Fibroblast of skin of left quadriceps (primary cell): Measurements from ENCODE around the gene OSR1.
A peak's percentile ranks its signal among the peaks of the same experiment; 100 is the strongest.
"Not testable (repeated sequence)": the region's sequence is repeated elsewhere in the genome, so short reads cannot be mapped to it uniquely, and the experiment has no call there.

Experiments used
- DNase-seq, 2 experiments: peaks; one replicate each; pipeline ENCODE4 v3.0.0-alpha.2; 2013; ENCODE audit warnings: low read depth in 2 of 2

The OSR1 gene

DNA sequence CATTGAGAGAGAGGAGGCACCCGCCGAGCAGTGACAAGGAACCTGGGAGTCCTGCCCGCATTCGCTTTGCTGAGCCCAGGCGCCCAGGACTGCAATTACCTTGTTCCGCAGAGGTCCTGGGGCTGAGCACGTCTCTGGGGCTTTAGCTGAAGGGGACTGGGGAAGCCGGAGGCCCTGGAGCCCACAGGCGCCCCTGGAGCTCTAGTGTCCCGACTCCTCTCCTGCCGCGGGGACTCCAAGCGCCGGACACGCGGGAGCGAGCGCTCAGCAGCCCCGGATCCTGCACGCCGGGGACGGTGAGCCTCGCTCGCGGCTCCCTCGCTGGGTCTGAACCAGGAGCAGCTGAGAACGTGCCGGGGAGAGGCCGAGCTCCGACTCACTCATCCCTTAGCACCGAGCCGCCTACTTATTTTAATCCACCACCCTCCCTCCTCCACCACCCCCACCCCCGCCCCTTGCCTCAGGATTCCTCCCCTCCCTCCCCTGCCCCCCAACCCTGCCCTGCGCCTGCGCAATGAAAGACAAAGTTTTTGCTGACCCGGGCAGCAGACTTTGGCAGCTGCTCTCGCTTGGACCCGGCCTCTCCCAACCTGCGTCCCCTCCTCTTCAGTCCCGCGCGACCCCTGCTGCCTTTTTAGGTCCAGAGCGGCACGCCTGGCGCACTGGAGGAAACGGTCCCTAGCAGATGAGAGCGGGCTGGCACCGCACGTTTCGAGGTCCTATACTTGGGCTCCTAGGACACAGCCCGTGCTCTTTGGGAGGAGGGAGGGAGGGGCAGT is at the start of gene OSR1:
TSS of gene OSR1 (minus strand) at position 382 of the 779 bp plus-strand sequence. CDS start 4,818 bp downstream, outside the sequence.
- peak; percentile 56 to 63 for DNase-seq

DNA sequence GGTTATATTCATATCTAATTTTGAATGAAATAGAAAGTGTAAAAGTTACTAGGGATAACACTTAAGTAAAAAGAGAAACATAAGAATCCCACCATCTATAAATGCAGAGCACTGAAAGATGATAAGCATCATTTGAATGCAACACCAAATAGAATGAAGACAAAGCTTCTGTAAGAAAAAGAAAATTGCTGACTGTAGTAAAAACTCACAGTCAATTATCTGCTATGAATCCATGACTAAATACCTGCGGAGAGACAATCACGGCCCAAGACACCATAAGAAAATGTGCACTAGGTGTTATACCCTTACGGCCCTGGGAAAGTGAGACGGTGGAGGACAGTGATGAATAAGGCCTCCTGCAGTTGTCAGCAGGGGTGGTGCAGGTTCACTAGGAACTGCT is 45.4 kb upstream of the OSR1 start:
- no peak for DNase-seq

- no peak for DNase-seq
Observed at GRCh38 chr2:19392191-19392590, 33.8 kb upstream of the OSR1 start.

DNA sequence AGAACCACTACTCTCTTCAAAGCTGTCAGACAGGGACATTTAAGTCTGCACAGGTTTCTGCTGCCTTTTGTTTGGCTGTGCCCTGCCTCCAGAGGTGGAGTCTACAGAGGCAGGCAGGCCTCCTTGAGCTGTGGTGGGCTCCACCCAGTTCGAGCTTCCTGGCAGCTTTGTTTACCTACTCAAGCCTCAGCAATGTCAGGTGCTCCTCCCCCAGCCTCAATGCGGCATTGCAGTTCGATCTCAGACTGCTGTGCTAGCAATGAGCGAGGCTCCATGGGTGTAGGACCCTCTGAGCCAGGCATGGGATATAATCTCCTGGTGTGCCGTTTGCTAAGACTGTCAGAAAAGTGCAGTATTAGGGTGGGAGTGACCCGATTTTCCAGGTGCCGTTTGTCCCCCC is 31.0 kb upstream of the OSR1 start:
- DNase-seq = not testable (repeated sequence)

- DNase-seq = no peak
Observed at GRCh38 chr2:19380532-19380931, 22.1 kb upstream of the OSR1 start.

DNA sequence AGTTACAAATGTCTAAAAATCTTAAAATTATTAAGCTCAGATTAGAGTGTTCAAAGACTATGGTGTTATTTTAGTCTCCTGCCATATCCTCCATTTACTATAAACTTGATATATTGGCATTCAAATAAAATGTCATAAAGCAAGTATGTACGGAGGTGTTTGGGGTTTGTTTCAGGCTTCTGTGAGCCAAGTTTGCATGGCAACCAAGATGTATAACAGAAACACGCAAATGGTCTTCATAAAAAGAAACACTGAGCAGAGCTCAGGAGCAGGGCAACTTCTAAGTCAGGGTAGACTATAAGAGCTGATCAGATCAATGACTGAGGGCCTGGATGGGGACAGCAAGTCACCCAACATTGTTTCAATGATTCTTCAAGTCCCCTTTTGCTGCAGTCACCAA is 20.5 kb upstream of the OSR1 start:
- DNase-seq = no peak

DNA sequence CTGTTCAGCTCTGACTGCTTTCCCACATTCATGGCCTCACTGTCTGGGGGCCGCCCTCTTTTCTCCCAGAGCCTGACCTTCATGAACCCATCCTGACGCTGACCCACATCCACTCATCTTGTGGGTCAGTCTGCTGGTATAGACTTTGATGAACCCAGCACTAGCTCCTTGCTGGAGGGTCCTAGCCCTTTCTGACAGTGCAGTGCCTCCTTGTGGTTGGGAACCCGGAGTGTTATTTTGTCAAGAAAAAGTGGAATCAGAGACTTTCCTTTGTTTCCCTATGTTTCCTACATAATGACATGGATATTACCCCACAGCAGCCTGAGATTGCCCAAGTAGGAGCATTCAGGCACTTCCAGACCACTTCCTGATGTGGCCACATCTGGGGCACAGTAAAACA is 19.3 kb upstream of the OSR1 start:
- no peak for DNase-seq

- DNase-seq = no peak
Observed at GRCh38 chr2:19373352-19373751, 14.9 kb upstream of the OSR1 start.

GRCh38 chr2:19371996-19372582 is 13.7 kb upstream of the OSR1 start:
- no peak for DNase-seq

- DNase-seq = peak in 1 of 2 experiments; percentile 42
Observed at GRCh38 chr2:19369341-19369955, 11.0 kb upstream of the OSR1 start.

GRCh38 chr2:19368760-19369159 is 10.3 kb upstream of the OSR1 start:
- DNase-seq = no peak

DNA sequence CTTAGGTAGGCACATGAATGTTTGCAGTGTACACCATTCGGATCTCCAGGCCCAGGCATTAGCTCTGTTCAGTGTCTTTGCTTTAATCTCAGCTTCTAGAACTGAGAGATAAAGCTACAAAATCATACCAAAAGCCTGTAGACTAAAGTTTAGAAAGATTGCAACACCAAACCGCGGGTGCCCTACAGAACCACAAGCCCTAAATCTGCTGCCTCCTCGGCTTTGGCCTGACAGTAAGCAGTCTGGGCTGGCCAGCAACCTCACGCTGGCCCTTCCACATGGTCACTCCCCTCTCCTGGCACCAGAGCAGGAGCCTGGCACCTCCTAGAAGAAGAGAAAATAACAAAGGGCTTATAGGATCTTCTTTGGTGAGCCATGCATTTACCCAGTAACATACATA is 8.9 kb upstream of the OSR1 start:
- DNase-seq = no peak

DNA sequence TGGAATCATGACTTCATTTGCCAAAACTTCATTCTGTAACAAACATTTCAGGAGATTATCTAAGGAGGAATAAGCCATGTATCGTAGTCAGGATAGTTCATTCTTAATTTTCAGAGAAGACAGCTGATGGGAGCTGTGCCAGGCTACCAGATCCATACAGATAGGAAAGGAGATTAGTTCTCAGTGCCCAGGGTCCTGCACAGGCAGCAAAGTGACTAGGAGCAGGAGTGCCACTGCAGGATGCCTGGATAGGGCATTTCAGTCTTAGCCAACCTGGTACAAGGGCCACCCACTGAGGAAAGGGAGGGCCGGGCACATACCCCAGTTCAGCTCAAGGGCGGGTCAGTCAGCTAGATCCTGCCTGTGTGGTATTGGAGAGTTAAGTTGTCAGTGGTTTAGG is 6.7 kb upstream of the OSR1 start:
- no peak for DNase-seq

- no peak for DNase-seq
Observed at GRCh38 chr2:19364014-19364413, 5.6 kb upstream of the OSR1 start.

GRCh38 chr2:19363474-19363778 is 5.0 kb upstream of the OSR1 start:
- no peak for DNase-seq

GRCh38 chr2:19362755-19363473 is 4.5 kb upstream of the OSR1 start:
- peak; percentile 76 to 77 for DNase-seq

DNA sequence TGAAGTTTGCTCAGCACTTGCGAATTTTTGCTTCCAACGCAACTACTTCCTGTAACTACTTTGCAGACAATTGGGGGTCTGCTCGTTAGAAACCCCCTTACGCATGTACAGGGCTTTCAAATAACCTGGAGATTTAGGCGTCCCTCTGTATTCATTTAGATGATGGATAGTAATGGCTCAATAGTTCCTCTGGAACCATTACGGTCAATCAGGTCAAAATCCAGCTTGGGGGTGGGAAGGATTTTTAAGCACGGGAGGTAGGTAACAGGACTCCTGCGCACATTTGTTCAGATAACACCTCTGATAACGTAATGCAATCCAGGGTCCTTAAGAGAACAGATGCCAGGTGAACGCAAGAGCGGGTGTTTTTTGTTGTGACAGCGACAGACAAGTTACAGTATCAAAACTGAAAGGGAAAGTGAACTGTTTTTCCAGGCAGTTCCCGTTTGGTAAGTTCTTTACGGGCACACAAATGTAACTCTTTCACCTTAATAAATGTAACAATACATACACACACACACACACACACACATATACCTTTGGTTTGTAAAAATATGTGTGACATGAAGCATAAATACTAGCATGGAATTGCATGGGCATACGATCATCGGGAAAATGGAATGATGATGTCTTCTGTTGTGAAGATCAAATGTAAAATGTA is 3.8 kb upstream of the OSR1 start:
- no peak for DNase-seq

DNA sequence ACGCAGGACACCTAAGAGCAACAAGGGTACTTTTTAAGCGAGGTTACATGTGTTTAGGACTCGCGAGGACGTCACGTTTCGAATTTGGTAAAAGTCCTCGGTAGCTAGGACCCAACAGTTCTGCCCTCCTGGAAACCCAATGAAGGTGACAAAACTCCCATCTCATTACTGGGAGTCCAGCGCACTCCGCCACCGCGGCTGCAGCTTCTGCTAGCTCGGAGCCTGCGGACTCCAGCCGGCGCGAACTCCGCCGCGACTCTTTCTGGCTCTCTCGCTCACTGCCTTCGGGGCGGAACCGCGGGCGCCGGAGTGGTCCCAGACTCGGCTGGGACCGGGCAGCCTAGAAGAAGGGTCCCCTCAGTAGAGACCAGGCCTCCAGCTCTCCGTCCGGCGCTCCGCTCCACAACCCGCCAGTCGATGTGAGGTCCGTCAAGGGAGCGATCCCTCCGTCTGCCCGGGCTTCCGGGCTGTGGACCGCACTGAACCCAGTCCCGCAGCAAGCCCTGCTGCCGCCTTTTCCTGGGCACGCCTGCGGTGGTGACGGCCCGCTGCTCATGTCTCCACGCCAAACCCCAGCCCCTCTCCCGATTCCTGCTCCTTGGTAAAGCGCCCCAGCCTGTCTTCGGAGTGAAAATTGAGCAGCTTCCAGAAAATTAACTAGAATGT is 3.0 kb upstream of the OSR1 start:
- DNase-seq = no peak

- DNase-seq = no peak
Observed at GRCh38 chr2:19360966-19361321, 2.5 kb upstream of the OSR1 start.

DNA sequence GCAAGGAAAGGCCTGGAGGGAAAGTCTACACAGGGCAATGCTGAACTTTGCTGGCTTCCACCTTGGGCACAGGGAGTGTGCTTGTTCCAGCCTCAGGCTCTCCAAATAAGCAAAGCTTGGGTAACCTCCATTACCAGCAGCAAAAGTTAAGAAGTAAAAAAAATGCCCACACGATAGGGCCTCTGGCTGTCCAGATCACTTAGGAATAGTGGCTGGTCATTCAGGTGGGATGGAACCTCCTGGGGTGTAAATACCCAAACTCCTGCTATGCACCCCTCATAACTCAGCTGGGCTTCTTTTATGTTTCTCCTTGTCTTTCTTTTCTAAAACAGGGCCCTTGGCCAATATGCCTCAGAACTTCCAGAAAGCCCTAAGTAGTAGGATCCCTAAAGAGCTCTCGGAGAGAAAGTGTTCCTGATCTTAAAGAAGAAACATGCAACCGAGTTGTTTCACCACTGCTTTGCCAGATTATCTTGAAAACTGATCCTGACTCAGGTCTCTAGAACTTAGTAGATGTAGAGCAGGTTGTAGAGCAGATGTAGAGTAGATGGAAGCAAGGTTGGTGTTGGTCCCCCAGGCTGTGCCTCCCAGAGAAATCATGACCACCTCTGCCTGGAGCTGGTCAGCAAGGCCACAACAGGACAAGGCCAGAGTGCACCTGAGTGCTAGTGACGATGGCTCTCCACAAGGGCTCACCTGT is 2.0 kb upstream of the OSR1 start:
- no peak for DNase-seq

GRCh38 chr2:19359456-19359855 is 1.0 kb upstream of the OSR1 start:
- DNase-seq = no peak
